DMS153 treated with DMSO at 0.1 percent for 48 hours (cell line): ENCODE results near the gene BAG5.

ENCODE experiments used
- DNase-seq: peaks from one replicate; lab custom pipeline; 2025; ENCODE audit not compliant: unreplicated experiment; lab: John Stamatoyannopoulos, UW

BAG5 gene

DNA sequence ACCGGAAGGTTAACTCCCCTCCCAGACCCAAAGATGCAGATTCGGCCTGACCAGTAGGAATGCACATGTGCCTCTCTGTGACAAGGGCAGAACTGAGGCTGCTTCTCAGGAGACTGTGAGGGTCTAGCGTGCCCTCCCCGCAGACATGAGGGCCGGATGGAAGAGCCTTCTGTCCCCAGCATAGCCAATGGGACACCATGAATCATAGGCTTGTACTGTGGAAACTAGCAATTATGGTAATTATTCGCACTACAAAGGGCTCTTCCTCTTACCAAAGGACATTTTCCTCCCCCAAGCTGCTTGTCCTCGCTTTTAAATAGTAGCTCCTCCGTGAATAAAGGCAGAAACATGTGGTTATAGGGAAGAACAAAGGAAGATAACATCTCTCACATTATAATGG lies 6.5 kb upstream of the BAG5 start:
- no peak for DNase-seq

DNA sequence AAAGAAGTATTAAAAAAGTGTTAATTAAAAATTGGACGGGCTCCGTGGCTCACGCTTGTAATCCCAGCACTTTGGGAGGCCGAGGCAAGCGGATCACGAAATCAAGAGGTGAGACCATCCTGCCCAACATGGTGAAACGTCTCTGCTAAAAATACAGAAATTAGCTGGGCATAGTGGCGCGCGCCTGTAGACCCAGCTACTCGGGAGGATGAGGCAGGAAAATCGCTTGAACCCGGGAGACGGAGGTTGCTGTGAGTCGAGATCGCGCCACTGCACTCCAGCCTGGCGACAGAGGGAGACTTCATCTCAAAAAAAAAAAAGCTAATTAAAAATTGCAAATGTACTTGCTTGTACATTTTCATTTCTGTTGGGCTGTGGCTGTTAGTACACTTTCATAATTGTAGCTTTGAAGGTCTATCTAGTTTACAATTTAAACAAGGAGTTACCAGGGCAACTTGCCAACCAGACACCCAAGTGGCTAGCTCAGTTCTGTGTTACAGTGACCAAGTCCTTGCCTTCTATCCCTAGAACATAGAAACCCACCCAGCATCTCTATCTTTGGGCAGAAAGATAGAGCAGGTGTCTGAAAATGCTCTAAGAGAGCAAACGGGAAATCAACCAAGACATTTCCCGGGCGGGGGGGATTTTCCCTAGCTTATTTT lies 1.5 kb upstream of the BAG5 start:
- no peak for DNase-seq

DNA sequence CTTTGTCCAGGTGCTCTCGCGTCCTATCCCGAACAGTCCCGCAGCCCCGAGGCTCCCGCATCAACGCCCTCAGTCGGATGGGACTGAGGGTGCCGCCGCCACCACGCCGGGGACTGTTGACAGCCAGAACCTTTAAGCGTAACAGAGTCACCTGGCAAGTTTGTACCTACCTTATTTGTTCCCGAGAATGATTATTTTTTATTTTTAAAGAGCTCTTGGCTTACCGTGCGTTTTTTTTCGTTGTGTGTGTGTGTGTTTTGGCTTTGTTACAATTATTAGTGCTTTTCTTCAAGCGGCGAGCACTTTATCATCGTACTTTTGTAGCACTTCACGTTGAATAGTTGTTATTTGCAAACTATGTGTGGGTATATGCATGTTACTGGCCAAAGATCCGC lies 766 bp upstream of the BAG5 start:
- no peak for DNase-seq

DNA sequence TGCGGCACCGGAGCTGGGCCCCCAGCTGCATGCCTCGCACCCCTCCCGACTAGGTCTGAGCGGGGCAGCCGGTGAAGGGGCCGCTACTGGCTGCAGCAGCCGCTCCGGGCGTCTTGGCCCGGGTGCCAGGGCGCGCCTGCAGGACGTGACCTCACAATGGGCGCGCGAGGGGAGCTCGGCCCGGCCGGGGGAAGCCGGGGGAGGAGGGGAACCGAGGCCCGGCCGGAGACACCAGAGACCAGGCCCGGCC lies 353 bp downstream of the BAG5 start:
- DNase-seq, result no peak

DNA sequence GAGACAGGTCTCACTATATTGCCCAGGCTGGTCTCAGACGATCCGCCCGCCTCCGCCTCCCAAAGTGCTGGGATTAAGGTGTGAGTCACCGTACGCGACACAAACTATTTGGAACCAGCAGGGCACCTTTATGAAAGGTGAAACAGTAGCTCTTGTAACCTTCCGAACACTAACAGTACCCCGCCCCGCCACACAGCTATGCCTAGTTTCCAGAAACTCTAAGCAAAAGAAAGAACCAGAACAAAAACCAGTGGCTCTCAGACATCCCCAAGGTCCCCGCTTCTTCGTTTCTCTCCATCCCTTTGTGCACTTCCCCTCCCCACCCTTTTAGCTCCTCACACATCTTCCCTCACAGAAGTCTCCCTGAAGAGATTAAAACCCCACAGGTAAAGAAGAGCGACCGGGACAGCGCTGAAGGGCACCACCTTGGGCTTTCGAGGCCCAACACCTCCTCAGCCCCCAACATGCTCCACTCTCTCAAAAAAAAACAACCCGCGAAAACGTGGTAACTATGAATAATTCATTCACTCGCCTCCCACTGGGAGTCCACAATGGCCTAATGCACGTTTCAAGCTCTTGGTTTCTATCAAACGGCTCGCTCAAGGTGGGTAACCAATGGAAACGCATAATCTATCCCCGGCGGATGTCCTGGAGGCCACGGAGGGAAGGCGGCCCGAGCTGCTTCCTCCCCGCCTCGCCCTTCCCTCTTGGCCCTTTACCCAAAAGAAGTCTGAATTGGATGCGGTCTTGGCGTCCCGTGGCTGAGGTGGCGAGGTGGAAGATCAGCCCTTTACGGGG lies 877 bp downstream of the BAG5 start:
- no peak for DNase-seq

DNA sequence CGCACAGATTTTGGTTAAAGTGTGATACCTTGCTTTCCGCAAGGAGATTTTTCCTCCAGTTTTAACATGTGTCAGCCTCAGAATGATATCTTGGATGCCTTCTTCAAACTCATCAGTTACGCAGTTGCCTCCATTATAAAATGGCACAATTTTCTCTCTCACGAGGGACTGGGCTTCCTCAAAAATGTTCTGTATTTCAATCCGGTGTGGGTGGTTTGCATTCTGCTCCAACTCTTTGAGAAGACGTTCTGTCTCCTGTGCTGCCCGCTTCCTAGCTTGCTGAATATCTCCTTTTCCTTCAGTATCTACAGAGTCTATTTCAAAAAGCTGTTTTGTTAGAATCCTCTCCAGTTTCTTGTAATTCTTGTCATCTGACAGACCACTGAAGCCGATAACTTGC lies 1.8 kb downstream of the BAG5 start:
- DNase-seq, result no peak

DNA sequence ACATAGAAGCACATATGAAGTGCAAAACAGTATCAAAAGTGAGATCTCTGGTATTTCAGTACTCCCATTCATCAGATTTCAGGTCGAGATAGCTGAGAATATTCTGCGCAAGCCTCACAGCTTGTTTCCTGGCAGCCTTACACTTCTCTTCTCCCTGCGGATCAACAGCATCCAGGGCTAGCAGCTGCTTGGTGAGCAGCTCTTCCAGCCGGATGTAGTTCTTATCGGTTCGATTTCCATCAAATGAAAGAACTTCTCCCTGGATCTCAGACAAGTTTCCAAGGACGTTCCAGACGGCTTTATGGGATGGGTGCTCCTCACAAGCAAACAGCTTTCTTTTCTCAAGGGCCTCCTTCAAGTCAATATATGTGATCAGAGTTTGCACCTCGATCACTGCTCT lies 2.7 kb downstream of the BAG5 start:
- DNase-seq, result no peak

DNA sequence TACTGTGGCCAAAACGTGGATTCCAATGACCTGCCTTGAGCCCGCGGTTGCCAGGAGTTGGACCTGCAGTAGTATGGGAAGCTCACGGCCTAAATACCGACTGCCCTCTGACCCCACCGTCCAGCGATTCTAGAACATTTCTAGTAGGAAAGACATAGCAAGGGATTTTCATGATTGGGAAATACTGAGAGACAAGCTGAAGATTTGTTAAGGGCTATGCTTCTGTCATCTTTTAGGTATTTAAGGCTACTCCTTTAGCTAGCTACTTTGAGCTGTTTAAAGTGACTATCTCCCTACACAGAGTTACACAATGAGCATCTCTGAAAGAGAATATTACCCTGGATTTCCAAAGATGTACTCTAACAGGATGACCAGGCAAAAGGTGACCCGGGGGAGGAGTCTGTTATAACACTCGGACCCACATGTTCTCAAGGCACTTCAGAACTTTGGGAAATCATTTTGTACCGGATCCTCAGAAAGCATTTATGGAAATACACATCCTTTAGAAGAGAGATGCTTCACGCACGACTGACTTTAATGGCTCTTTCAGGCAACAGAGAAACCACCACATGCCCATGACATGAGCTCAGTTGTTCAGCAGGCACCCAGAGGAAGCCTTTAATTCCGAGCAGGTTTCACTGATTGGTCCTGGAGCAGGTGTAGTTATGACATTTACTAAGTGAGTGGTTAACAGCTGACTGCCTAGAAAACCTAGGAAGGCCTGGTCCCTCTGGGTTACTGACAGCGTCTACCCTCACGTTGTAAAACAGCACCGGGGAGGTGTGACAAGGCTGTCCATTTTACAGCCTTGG lies 4.2 kb downstream of the BAG5 start:
- no peak for DNase-seq

DNA sequence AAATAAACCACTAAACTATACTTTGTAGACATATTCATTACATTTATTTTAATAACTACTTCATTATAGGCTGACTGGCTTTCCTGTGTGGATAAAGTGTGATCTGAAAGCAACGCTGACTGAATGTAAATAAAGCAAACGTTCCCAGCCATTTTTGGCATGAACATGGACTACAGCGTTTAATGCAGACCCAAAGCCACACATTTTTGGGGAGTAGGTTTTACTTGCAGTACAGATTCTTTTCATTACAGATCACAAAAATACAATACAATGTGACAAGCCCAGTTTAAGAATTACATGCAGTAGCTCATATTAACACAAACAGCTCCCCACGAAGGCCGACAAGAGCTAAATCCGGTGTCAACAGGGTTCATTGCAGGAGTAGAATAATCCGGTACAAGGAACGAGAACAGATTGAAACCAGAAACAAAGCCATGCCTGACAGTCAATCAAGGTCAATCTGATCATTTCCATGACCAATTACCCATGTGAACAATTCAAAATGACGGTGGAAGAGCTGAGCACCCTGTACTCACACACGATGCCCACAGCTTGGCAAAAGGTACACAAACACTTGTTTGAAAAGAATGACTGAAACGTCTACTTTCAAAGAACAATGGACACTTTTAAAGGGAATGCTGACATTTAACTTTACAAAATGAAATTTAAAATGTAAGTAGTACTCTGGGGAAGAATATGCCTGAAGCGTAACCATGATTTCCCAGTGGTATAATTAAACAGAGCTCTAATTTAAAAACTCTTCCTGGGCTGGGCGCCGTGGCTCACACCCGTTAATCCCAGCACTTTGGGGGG lies 5.3 kb downstream of the BAG5 start:
- no peak for DNase-seq

DNA sequence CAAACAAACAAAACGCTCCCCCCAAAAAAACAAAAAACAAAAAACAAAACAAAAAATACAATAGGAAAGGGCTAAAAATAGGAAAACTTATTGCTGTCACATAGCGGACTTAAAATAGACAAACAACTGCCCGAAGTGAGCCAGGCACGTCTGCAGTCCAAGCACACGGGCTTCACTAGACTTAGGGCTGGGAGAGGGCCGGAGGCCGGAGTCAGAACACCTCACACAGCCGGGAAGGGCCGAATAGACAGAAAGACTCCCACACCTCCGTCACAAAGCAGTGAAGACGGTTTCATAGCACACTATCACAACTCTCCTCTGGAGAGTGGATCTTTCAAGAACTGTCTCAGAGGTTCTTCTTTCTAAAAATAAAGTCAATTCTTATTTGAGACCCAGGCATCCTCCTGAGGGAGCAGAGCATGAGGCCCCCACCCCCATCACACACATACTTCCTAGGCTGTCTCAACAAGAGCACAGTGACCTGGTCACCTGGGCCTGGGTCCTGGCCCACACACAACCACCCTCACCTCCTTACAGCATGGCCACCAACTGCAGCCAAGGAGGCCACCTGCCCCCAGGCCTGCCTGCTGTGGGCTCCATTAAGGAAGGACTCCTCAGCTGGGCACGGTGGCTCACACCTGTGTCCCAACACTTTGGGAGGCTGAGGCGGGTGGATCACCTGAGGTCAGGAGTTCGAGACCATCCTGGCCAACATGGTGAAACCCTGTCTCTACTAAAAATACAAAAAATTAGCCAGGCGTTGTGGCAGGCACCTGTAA lies 6.7 kb downstream of the BAG5 start:
- no peak for DNase-seq

DNA sequence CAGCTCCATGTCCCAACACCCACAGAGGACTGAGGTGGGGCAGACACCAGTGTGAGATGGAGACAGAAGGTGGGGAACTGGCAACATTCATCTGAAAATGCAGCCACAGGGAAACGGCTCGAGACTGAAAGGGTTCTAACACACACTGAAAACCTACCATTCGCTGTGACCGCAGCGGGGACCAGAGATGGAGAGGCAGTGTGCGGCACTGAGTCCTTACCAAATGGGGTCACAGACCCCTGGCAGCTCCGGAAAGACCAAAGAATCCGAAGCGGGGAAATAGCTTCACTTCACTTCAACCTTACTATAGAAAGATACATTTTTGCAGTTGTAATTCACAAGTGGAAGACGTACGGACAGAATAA lies 9.6 kb downstream of the BAG5 start:
- DNase-seq, result no peak

DNA sequence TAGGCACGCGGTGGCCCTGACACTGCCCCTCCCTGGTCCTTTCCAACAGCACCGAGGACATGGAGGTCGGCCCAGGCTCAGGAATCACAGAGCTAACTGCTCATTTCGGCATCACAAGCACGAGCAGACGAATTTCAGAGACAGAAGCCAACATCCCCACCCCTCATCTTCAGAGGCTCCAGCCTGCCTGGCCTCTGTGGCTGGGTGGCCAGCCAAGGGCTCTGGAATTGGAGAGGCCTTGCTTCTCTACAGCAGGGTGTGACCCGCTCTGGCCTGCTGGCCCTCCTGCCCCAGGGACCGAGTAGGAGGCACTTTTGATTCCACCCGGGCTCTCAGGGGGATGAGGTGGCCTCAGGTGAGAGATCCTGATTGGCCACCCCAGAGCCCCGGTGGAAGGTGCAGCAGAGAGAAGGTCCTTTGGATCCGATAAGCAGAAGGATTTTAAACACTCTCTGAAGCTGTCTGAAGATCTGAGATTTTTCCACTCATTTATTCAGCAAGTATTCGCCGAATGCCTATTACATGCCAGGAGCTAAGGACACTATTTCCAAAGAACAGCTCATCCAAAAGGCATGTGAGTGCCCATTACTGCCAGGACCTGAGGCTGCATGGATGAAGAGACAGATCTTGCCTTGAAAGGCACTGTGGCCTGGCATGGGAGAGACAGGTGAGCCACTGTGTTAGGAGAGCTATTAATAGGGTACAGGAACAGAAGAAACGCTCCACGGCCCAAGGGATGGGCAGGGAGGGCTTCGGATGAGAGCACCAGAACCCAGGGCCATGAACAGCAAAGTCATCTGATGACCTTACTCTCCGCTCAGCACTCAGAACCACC lies 10.2 kb downstream of the BAG5 start:
- DNase-seq, result no peak

DNA sequence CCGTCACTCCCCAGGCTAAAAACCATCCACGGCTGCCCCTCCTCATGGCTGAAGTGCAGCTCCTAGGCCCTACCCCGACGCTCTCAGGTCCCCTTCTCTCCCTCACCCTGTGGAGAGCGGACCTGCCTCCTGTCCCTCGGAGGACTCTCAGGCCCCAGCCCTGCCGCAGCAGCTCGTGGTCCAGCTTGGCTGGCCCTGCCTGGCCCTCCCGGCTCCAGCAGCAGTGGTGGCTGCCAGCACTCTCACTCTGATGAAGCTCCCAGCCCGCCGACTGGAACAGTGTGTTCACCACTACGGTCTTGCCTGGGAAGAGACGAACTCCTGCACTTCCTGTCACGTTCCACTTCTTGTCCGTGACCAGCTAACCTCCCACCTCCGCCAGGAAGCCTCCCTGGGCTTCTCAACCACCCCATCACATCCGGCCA lies 11.1 kb downstream of the BAG5 start:
- DNase-seq, result no peak

DNA sequence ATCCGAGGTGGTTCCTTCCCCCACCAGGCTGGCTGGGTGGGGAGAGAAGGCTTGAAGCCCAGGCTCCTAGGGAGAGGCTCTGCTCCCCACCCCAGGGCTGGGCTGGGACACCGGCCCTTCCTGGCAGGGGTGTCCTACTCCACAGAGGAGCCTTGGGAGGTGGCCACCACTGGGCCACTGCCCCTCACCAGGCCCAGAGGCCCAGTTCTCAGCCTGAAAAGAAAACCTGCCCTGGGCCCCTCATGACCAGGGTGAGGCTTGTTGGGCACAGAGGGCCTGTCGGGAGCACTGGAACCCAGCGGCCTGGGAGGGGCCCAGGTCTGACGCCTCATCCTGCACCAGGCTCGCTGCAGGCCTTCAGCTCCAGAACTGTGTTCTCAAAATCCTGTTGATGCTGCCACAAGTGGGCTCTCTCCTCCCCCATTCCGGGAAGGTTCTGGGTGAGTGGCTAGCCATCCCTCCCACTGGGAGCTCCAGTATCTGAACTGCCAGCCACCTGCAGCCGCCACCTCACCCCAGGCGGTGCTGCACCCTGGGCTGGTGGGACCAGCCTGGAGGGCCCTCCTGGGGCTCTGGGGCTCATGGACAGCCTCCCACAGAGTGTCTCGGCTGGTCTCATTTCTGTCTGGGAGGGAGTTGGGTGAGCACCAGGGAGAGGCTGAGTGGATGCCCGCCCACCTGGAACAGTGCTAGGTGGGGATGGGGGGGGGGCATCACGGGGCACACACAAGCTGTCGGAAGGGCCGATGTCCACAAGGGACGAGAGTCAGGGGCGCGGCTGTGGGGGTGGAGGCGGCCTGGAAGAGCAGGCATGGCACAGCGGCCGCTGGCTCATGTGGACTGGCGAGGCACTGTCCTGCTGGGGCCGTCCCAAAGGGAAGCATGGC lies 11.8 kb downstream of the BAG5 start:
- DNase-seq, result no peak

DNA sequence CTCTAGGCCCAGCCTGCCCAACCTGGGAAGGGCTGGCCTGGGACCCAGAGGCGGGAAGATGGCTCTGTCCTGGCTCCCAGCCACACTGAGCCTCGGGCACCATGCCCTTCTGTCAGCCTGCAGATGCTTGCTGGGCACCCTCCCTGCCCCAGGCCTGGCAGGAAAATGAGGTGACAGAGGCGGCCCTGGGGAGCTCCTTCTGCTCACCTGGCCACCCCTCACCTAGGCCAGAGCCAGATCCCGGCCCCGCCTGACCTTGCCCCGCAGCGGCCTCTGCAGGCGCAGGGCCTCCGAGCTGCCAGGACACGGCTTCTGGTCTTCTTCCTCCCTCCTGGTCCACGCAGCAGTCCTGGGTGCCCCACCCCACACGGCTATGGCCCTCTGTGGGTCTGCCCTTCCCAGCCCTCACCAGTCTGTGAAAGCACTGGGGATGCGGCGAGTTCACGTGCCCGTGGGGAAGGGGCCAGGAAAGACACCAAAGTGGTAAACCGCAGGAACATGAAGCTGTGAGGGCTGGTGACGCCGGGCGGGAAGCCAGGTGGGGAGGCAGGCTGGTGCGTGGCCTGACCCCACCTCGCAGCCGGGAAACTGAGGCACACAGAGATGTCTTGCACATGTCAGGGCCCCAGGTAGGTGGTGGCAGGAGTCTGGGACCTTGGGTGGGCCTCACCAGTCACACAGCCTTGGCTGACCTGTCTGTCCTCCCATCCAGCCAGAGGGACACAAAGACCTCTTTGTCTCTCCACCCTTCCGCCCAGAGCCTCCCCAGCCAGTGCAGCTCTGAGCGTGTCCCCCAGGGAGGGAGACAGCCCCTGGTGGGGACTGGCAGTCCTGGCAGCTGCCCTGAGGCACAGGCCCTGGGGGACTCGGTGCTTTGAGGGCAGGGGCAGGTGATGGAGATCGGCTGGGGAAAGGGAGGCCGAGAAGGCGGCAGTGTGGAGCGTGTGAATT lies 12.8 kb downstream of the BAG5 start:
- no peak for DNase-seq

DNA sequence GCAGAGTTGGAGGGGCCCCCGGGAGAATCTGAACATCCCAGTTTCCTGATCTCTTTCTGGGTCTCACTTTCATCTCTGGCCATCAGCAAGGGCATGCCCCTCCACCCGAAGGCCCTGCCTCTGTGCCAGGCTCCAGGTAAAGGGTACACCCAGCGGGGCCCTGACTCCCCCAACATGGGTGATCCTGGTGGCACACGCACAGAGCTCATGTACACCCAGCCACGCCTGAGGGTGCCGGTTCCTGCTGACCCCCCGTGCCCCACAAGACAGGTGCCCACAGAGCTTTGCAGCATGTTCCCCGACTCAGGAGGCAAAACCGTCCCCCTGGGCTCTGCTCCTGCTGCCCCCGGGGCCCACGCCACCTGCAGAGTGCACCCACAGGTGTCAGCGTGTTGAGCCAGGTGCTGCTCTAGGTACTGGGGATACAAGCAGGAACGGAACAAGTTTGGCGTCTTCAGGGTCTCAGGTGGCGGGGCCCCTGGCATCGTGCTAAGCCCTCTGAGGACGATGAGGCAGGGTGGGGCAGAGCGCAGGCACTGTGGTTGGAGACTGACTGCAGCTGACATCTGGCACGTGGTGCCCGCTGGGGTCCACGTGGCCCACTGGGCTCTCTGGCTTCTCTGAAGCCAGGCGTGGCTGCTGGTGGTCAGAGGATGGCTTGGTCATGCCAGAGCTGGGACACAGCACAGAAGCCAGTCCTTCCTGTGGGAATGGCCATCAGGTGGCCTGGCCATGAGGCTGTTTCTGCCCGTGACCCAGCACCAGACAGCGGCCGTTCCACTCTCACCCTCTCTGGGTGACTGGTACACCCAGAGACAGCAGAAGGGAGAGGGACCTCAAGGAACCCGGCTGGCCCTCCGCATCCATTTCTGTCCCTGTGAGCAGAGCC lies 13.8 kb downstream of the BAG5 start:
- DNase-seq, result no peak

DNA sequence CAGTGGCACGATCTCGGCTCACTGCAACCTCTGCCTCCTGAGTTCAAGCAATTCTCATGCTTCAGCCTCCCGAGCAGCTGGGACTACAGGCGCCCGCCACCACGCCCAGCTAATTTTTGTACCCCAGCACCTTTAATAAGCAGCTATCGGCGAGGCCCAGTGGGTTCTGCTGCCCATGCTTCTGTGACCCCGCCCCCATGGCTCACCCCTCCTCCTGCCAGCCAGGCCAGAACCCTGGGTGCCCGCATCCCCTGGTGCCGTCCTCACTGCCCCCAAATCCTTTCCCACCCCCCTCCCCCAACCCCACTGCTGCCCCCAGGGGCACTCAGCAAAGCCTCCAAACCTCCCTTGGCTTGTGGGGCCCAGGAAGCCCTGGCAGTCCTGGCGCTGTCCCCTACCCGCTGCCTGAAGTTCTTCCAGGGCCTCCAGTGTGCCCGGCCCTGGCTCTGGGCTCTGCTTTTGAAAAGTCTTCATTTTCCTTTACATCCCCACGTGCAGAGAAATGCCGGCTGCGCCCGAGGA lies 14.5 kb downstream of the BAG5 start:
- no peak for DNase-seq
